GM21786 (cell line): ENCODE results near the gene AMIGO3.
"Not testable (repeated sequence)": the region's sequence is repeated elsewhere in the genome, so short reads cannot be mapped to it uniquely, and the experiment has no call there.

Experiments used
- ATAC-seq: cut with Tn5 transposase; IDR thresholded peaks from one replicate; pipeline ENCODE4 v1.9.1; 2021; ENCODE audit not compliant: unreplicated experiment

Gene AMIGO3

DNA sequence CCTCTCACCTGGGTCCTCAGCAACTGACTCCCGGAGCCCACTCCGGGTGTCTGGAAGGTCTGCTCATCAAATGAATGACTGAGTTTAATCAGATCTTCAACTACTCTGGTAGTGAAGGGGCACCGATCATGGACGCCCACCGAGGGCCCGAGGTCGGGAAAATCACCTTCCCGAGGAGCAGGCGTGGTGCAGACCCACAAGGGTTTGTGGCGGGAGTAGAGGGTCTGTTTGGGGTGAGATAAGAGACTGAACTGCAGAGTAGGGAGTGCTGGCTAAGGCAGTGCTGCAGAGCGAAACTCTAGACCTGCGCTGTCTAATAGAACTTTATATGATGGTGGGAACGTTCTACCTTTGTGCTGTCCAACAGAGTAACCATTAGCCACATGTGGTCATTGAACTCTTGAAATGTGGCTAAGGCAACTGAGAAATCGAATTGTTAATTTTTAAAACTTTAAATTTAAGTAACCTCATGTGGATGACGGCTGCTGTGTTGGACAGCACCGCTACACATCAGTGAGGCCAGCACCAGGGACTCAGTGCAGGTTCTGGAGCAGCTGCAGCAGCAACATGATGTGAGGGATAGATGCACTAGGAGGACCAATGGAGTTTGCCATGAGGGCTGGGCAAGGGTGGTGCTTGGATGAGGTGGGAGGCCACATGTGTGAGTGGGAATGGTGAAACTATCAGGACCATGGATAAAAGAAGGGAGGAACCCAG lies 29.4 kb downstream of the AMIGO3 start:
- not testable (repeated sequence) for ATAC-seq

DNA sequence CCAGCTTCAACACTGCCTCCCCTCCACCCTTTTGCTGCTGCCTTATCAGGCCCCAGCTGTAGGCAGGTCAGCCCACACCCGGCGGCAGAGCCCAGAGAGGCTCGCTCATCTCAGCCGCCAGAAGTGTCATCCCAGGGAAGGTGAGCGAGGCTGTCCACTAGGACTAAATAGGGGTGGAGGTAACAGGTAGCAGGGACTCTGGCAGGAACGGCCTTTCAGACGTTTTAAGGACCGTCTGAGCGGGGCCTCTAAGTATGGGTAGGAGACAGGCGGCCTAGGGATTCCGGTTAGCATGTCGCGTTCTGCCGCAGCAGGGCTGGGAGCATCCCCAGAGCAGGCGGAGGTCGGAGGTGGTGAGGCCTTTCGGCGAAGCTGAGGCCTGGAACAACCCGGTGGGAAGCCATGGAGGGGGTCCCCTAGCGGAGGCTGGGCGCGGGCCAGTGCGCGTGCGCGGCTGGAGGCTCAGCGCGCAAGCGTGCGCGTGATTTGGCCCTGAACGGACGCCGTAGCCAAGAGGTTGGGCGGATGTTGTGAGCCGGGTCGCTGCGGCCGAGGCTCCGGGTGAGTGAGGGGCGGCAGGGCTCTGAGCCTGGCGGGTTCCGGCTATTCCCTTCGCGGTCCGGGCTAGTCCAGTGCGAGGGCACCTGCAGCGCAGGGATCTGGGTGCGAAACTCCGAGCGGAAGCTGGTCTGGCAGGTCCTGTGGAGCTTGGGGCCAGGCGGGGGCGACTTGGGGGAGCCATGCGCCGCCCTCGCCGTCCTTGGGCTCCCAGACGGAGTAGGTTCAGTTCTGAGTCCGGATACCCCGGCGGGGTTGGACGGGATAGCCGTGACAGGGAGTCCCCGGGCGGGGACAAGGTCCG lies 30.2 kb downstream of the AMIGO3 start, which contains the start of the genes MST1 and RNF123:
Gene MST1, minus strand, starts transcription at position 429 of the 862 bp plus-strand sequence. CDS start 783 bp downstream, outside the sequence.
Gene RNF123, plus strand, starts transcription at position 512 of the 862 bp plus-strand sequence. CDS start 1,609 bp downstream, outside the sequence.
- peak; percentile 68 for ATAC-seq

DNA sequence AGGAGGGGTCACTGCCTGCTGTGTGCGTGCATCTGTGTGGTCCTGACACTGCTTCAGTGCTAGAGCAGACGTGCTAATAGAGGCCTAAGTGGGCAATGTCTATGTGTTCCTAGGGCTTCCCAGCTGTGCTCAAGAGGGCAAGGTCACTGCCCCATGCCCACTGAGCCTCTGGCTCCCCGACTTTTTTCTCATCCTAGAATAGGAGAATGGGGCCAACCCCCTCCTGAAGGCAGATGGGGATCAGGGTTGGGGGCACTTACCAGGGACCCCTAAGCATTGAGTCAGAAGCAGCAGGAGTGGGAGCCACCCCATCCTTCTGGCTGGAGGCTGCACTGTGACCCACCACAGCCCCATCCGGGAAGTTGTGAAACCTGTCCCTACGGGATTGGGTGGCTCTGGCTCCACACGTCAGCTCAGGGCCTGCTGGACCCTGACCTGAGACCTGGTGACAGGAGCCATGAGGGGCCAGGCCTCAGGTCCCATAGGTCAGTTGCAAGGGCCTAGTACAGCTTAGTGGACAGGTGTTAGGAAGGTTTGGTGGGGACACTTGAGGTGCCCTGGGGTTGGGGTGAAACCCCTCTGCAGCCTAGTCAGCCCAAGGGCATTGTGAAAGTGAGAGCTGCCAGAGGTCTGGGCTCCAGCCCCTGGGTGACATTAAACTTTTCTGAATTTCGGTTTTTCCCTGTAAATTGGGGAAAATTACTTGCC lies 31.0 kb downstream of the AMIGO3 start:
- peak; percentile 5 for ATAC-seq

DNA sequence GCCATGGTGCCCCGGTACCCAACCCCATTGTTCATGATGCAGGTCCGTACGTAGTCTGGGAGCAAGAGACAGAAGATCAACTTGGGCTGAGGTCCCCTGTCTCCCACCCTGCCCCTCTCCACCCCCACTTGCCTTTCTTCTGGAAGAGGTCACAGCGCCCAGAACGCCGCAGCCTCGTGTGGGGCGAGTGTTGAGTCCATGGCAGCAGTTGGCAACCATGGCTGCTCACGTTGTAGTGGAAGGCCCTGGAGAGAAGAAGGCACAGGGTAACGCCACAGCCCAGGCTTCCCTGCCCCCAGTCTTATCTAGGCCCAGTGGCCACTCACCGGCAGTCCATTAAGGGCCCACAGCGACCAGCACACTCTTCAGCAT lies 32.1 kb downstream of the AMIGO3 start:
- not testable (repeated sequence) for ATAC-seq

DNA sequence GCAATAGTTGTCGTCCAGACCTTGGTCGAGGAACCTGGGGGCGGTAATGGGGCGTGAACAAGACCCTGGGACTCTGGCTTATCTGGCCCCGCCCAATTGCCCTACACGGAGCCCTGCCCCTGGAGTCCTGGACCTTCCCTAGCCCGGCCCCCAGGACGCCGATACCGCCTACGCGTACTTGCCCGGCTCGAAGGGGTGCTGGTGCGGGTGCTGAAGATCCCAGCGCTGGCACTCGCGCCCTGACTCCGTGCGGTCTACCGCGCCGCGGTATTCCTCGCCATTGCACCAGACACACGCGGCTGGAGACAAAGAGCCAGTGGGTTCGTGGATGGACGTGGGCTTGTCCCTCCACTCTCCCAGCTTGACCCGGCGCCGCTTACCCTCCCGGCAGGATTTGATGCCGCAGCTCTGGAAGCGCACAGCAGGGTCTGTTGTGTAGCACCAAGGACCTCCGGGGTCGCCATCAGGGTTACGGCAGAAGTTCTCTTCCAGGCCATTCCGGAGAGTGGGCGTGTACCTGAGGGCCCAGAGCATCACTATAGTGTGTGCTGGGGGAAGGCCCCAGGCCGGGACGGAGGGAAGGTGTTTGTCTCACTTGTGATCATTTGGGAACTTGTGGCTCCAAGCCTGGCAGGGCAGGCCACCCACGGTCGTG lies 32.6 kb downstream of the AMIGO3 start:
- ATAC-seq = not testable (repeated sequence)

DNA sequence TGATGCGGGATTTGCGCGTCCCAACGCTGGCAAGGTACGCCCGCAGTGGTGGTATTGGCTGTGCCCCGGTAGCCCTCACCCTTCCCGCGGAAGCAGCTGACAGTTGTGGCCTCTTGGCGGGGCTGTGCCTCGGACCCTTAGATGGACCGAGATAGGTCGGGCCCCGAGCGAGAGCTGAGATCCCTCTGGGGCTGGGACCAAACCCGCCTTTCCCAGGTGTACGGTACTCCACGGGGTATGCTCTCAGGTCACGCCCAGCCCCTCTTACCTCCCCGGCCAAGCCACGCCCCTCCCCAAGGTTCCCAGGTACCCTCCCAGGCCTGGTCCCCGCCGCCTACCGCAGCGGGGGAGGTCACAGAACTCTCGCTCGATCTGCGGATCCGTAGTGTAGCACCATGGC lies 33.1 kb downstream of the AMIGO3 start:
- not testable (repeated sequence) for ATAC-seq

DNA sequence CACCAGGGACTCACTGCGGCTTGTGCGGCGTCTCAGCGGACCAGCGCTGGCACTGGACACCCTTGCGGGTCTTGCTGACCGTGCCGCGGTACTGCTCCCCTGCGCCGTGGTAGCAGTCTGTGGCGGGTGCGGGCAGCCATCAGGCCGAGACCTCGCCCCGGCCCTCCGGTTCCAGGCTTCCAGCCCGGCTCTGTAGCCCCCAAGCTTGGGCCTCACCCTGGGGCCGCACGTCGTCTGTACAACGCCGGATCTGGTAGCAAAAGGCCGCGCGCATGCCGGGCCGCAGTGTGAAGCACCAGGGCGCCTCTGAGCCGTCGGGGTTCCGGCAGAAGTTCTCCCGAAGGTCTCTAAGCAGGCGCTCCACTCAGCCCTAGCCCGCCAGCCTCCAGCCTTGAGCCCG lies 33.6 kb downstream of the AMIGO3 start:
- not testable (repeated sequence) for ATAC-seq

DNA sequence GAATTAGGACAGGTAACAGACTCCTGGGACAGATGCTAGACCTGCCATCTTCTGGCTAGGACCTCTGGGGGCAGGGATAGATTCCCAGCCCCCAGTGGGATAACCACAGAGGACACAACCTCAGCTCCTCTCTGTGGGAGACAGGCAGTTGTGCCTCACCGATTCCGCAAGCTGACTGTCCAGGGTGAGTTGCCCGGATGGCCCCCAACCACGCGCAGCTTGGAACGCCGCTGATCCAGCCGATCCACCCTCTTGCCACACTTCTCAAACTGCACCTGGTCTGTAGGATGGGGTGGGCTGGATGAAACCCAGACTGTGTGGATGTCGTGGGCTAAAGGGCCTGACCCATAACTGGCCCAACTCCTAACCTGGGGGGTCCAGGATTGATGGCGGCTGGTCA lies 34.4 kb downstream of the AMIGO3 start:
- ATAC-seq = not testable (repeated sequence)

DNA sequence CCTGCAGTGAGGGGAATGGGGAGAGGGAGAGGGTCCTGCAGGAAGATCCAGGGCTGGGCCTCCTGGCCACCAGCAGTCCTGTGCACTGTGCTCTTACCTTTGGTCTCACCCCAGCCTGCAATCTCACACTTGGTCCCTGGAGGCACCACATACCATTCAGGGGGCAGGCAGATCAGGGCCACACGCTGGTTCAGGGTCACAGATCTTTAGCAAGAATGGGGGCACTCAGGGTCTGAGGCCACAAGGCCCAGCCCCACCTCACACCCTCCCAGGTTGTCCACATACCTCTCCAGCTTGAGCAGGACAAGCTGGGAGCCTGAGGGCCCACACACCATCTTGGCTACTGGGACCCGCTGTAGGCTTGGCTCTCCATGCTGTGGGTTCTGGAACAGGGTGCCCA lies 35.0 kb downstream of the AMIGO3 start:
- not testable (repeated sequence) for ATAC-seq

DNA sequence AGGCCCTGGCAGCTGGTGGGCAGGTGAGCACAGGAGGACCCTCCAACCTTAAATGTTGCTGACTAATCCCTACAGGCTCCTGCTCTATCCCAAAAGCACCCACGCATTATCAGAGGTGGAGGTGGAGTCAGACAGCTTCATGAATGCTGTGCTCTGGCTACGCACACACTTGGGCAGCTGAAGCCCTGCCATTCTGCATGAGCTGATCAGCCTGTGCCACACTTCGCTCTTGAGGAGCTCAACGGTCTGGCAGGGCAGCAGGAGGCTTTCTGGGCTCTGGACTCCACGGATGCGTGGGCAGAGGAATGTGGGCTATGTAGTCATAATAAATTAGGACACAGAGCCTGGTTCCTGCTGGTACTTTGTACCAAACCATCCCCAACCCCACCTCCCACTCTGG lies 36.3 kb downstream of the AMIGO3 start:
- ATAC-seq = no peak

DNA sequence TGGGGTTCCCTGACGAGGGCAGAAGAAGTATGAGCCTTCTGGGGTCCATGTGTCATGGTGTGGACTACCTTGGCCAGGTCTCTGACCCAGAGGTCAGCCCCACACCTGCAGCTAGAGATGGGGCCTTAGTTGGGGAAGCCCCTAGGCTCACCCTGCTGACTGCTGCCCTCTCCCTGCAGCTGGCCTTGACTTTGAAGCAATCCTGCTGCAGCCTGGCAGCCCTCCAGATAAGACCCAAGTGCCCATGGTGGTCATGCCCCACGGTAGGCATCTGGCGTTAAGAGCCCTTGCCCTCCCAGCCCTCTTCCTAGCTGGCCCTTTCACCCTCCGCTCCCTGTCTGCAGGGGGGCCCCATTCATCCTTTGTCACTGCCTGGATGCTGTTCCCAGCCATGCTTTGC lies 37.9 kb downstream of the AMIGO3 start:
- ATAC-seq = no peak

DNA sequence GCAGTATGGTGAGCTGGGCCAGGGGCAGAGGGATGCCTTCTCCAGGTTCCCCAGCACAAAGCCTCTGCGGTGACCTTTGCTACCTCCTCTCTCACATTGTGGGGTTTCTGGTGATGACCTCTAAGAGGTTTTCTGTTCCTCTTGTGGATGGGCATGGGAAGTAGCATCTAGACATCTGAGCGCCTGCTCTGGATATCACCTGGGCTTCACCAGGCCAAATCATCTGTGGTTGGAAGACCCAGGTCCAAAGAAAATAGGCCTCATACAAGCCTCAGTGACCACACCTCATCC lies 38.3 kb downstream of the AMIGO3 start:
- no peak for ATAC-seq

DNA sequence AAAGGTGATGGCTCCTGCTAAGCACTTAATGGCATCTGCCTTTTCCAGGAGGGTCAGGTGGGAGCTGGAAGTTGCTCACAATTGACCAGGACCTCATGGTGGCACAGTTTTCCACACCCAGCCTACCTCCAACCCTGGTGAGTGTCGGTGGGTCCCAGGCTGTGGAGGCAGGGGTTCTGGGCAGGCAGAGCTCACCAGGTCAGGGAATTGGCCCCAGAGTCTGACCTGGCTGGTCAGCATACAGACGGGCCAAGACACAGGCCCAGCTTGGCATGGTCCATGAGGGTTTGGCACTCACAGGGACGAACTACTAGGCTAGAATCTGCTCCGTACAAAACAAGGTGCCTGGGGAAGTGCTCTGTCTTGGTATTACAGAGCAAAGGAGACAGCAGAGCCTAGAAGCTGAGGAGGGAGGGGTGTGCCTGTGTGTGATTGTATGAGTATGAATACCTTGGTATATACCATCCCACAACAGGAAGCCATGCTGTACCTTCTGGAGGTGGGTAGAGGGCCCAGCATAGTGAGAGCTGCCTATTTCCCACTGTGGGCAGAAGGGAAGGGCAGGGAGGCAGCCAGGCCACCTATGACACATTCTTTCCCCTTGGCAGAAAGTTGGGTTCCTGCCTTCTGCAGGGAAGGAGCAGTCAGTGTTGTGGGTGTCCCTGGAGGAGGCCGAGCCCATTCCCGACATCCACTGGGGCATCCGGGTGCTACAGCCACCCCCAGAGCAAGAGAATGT lies 38.8 kb downstream of the AMIGO3 start:
- ATAC-seq = no peak

DNA sequence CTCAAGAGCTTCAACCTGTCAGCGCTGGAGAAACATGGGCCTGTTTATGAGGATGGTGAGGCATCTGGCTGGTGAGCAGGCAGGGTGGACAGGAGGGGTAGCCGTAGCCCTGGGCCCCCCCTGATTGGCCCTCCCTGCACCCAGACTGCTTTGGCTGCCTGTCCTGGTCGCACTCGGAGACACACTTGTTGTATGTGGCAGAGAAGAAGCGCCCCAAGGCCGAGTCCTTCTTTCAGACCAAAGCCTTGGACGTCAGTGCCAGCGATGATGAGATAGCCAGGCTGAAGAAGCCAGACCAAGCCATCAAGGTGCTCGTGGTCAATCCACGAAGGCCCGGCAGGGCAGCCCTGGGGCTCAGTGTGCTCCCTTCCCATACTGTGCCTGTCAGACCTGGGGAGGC lies 43.6 kb downstream of the AMIGO3 start:
- ATAC-seq = no peak

DNA sequence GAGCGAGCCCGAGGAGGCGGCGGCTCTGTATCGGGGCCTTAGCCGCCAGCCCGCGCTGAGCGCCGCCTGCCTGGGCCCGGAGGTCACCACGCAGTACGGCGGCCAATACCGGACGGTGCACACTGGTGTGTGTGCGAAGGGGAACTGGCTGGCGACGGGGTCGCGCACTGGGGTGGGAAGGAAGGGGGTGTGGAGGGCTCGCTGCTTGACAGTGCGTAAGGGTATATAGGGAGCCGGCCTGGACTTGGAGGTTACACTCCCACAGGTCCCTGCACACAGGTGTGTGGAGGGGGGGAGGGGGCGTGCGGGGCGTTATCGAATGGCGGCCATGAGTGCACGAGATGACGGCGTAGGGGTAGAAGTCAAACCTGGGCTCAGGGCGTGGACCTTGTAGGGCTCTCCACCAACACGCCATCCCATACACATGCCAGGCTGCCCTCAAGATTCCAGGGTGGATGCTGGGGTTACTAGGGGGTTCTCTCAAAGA lies 44.9 kb downstream of the AMIGO3 start:
- peak; percentile 9 for ATAC-seq

DNA sequence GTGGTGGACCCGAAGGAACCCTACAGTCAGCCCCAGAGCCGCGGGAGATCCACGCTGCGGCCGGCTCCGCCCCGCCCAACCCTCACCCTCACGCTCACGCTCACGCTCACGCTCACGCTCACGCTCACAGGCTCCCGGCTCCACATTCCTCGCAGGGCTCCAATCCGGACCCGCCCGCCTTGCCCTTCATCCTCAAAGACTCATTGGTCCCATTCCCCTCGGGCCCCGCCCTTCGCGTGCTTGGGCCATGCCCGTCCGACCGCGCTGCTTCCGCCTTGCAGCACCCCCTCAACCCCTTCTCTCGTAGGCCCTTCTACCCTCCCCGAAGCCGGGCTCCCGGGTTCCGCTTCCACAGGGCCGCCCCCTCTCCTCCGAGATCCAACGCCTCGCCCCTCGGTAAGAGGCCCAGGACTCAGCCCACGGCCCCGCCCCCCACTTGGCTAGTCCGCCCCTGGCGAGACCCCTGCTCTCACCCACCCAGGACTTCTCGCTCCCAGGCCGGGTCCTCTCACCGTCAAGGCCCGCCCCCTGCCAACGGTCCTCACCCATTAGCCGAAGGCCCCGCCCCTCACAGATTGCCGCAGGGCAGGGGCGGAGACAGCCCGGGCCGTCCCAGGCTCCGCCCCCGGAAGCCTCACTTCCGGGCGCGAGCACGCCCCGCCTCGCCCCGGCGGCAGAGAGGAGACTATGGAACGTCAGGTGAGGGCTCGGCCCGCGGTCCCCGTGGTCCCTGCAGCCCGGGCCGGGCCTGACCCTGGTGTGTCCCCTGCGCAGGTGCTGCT lies 45.6 kb downstream of the AMIGO3 start, which contains the start of gene APEH:
Gene APEH, plus strand, starts transcription at position 637 of the 782 bp plus-strand sequence. Its CDS starts 51 bp downstream, at position 688.
- peak; percentile 80 for ATAC-seq

DNA sequence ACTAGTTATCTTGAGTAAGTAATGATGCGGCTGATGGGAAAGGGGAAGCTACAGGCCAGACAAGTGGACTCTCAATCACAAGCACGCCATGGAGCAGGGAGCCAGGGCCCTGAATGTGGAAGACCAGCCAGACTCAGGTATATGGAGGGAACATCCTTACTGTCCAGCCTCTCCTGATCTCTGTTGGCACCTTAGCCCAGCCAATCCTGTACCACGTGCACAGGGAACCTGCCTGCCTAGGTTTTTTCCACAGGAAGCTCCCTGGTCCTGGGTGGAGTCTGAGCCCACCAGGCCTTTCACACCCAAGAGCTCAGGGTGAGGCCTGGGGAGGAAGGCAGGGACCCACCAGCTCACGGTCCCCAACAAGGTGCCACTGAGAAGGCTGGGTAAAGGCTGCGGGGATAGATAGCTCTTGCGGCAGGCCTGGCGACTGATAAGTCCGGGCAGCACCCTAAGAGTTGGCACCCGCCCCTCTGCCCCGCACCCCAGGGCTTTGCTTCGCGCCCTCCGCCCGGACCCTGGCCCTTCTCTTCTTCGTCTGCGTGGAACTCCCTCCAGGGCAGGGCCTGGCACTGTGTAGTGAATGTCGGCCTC lies 46.3 kb downstream of the AMIGO3 start:
- ATAC-seq = no peak

DNA sequence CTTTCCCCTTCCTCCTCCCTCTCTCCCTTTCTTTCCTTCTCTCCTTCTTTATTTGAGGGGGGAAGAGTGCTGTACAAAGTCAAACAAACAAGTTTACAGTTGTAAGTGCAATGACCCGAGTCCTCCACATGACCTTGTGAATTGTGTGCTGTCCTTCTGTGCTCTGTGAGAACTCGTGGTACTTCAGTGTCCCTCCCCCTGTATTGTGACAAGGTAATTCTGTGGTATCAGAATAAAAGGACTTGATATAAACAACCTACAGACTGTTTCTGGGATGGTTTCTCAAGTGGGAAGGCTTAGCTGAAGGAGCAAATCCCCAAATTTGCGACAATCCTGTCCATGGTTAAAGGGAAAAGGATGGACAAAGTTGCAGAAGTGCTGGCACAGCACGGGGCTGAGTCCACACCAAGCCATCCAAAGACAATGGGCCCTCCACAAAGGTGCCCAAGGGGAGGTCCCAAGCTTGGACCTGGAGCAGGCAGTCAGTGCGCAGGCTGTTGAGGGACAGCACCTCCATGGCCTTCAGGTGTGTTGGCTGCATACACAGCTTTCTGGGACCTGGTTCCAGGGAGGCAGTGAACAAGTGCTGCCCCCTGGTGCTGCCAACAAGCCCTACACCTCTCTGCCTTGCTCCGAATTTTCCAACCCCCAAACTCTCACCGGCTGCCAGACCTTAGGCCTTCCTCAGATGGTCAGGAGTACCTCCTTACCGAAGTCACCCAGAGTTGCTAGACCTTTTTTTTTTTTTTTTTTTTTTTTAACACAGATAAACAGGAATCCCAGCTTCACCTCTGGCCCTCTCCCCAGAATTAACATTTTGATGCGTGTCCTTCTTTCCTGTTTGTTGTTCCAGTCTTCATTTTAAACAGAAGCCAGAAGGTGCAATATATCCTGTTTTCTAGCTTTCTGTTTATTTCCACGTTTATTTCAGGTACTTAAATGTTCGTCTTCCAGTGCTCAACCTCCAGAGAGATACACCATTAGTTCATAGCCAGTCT lies 47.9 kb downstream of the AMIGO3 start:
- no peak for ATAC-seq
